H1 (cell line): ENCODE measurements around the gene ELFN2. TPM values are rescaled to one million over a fixed set of nuclear protein-coding genes. Genes with fewer than 3 reads are reported as not detected.

Experiments
- EP300 ChIP-seq, 2 experiments: IDR thresholded peaks; 1 replicate in 1 of 2; 2 replicates in 1 of 2; pipeline ENCODE4 v1.6.1; 2011 to 2012; ENCODE audit warnings: low read depth in 2 of 2, low read length in 2 of 2, mild to moderate bottlenecking in 2 of 2, borderline replicate concordance in 1 of 2, inconsistent platforms in 1 of 2, moderate library complexity in 1 of 2
- NRF1 ChIP-seq: IDR thresholded peaks from 2 replicates; pipeline ENCODE4 v1.6.1; 2011; ENCODE audit warnings: mild to moderate bottlenecking, low read depth, low read length, improper control_type of control experiment
- POLR2AphosphoS5 ChIP-seq: IDR thresholded peaks from 2 replicates; pipeline ENCODE4 v1.6.1; 2011; ENCODE audit warnings: low read depth, low read length
- polyA plus RNA-seq, 7 experiments: library from polyadenylated mRNA; depleted of rRNA in 3 of 7; stranded (reverse) in 5 of 7; unstranded in 2 of 7; fragments of >200 nt in 5 of 7; fragments of 200-250 nt in 2 of 7; gene quantifications; 1 replicate in 5 of 7; 2 replicates in 1 of 7; 4 replicates in 1 of 7; pipeline versions ENCODE4 v1.2.1 to v1.2.3, GENCODE V29; 2011 to 2013; ENCODE audit warnings: missing spikeins in 2 of 7, mixed read lengths in 2 of 7
- total RNA-seq: library from RNA; stranded (reverse); fragmentation: NEBNext Ultra II Directional; extraction: Animal tissue kit (Norgen Biotek cat#: 25700); gene quantifications from 2 replicates; pipeline ENCODE4 v1.2.1, GENCODE V29; 2021

ELFN2 gene
- total and polyA plus RNA-seq, 2 of the 8 experiments (the other 6 are each of a cell fraction or from before 2014, with no cell fraction given): 0.63 to 0.88 TPM

DNA sequence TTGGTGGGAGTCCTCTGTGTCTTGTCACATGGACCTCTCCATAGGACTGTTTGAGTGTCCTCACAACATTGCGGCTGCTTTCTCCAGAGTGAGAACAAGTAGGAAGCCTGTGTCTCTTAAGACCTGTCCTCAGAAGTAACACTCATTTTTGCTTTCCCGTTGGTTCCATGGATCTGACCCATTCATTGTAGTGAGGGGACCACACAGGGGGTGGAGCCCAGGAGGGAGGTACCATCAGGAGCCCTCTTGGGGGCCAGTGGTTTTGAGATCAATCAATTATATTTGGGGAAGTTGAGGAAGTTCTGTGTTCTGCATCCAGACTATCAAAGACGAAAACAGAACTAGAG, 5.4 kb upstream of the ELFN2 start (continued):
- TF ChIP-seq EP300 (IDR thresholded peaks at IDR 0.05; ENCODE audit: borderline replicate concordance in 1 of 2, low read depth in 2 of 2, low read length in 2 of 2) (no peak), POLR2AphosphoS5 (no peak), NRF1 (no peak)
